Kidney glomerular epithelial cell (primary cell): Measurements from ENCODE around the gene PDHX.
"Not testable (repeated sequence)": the region's sequence is repeated elsewhere in the genome, so short reads cannot be mapped to it uniquely, and the experiment has no call there.

ENCODE experiments used
- DNase-seq: peaks from one replicate; lab custom pipeline; 2025; lab: John Stamatoyannopoulos, UW

Gene PDHX

DNA sequence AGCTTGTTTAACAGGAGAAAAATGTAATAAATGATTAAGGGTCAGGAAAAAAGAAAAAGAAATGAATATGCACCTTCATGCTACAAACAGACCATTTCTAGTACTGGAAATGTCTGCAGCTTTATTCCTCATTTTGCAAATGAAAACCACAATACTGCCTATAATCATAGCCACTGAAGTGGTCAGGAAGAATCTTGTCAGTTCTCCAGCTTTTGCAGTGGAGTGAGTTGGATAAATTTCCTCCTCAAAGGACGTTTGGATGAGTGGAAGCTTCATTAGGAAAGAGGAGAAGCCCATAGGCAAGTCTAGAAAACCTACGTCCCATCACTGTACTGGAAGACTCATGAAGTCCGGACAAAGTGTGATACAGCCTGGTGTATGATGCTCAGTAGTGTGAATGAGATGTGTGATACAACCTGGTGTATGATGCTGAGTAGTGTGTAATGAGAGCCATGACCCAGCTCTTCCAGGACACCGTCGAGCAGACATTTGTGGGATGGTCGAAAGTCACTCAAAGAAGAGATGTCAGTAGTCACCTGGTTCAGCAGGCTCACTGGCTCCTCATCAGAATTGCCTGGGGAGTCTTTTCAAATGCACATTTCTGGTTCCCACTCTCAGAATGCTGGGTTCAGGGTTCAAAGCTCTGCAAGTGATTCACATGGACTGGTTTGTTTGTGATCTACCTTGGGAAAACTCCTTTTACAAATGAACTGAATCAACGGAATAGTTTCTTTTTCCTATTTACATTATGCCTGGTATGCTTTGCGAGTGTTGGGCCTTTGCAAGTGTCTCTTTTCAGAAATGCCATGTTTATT lies 101.3 kb downstream of the PDHX start:
- DNase-seq: no peak

- DNase-seq: no peak
Measured at GRCh38 chr11:35021589-35021988, 105.2 kb downstream of the PDHX start.

DNA sequence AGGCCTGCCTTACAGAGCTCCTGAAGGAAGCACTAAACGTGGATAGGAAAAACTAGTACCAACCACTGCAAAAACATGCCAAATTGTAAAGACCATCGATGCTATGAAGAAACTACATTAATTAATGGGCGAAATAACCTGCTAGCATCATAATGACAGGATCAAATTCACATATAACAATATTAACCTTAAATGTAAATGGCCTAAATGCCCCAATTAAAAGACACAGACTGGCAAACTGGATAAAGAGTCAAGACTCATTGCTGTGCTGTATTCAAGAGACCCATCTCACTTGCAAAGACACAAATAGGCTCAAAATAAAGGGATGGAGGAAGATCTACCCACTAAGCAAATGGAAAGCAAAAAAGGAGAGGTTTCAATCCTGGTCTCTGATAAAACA lies 107.5 kb downstream of the PDHX start:
- DNase-seq: not testable (repeated sequence)

GRCh38 chr11:35028007-35028406 lies 111.6 kb downstream of the PDHX start:
- DNase-seq: not testable (repeated sequence)

DNA sequence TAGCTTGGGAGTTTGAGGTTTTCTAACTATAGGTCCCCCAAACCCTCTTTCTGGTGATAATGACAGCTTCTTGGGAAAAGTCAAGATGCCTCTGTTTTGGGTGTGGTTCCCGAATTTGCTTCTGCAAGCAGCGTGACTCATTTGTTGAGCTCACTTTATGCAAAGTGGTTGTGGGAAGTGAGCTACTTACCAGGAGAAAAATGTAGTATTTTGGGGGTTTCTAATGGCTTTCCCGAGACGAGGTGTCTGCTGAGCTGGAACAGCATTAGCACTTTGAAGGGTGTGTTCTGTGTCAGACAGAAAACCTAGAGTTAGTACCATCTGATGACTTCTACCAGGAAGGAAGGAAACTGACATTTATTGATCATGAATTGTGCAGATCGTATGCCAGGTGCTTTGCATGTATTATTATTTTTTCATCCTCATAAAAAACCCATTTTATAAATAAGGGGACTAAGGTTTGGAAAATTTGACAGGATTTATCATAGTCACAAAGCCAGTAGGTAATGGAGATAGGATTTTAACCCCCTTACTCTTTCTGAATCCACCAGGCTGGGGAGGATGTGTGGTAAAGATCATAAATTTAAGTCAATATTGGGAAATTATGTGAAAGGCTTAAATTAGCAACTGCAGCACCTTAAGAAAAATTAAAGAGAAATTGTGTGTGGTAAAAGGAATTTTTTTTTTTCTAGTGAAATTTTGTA lies 113.7 kb downstream of the PDHX start:
- DNase-seq: no peak

- peak; percentile 69 for DNase-seq
Measured at GRCh38 chr11:35030716-35031213, 114.3 kb downstream of the PDHX start.

GRCh38 chr11:35031346-35031745 lies 114.9 kb downstream of the PDHX start:
- DNase-seq: no peak

GRCh38 chr11:35031867-35032266 lies 115.4 kb downstream of the PDHX start:
- DNase-seq: peak; percentile 7

- DNase-seq: no peak
Measured at GRCh38 chr11:35033011-35033410, 116.6 kb downstream of the PDHX start.

- DNase-seq: no peak
Measured at GRCh38 chr11:35034401-35034800, 118.0 kb downstream of the PDHX start.

DNA sequence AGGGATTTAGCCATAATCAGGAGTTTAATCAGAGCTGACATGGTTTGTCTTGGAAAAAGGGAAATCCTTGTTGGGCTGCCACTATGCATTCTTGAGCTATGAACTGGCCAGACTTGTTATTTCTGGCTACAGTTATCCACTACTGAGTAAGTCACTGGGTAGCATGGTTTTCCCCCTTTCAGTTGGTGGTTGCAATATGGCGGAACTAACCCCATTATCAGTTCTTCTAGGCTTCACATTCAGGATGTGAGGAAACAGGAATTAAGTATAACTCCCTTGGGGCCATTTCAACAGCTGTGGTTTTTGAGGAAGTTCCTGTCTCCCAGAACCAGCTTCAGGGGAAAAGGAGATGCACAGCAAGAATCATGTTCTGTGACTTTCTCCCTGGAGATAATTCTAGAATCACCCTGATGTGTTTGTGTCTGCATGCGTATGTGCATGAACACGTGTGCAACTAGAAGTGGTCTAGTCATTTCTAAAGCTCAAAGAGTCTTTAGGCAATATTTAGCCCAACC lies 119.5 kb downstream of the PDHX start:
- peak; percentile 65 for DNase-seq

DNA sequence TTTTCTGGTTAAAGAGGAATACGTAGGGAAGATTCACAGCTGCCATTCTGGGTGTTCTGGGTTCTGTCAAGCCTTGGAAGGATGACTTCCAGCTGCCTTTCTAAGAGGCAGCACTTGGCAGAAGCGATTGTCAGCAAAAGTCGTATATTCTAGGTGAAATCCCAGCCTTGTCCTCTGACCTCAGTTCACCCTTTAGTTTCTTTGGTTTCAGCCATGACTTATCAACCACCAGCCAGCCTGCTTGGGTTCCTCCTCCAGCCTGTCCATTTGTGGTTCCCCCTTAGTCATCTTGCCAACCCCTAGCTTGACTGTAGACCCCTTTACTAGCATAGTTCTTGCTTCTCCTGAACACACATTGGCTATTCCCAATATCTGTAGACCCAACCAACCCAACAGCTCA lies 120.2 kb downstream of the PDHX start:
- no peak for DNase-seq

GRCh38 chr11:35038211-35038928 lies 122.0 kb downstream of the PDHX start:
- no peak for DNase-seq

DNA sequence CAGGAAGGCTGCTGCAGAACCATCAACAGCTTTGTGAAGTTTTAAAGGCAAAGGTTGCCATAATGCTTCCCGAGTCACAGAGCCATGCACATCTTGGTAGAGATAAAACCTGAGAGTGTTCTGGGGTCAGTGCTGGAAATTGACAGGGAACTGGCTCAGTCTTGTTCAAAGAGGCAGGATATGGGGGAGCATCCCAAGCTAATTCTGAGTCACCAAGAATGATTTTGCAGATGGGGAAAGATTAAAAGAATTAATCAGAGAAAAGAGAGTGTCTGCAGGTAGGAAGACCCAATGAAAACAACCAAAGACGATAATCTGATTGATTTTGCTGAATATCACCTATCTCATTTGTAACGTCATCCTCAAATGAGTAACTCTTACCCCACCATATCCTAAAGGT lies 122.7 kb downstream of the PDHX start:
- no peak for DNase-seq

- DNase-seq: peak; percentile 20
Measured at GRCh38 chr11:35040221-35040942, 124.0 kb downstream of the PDHX start.

DNA sequence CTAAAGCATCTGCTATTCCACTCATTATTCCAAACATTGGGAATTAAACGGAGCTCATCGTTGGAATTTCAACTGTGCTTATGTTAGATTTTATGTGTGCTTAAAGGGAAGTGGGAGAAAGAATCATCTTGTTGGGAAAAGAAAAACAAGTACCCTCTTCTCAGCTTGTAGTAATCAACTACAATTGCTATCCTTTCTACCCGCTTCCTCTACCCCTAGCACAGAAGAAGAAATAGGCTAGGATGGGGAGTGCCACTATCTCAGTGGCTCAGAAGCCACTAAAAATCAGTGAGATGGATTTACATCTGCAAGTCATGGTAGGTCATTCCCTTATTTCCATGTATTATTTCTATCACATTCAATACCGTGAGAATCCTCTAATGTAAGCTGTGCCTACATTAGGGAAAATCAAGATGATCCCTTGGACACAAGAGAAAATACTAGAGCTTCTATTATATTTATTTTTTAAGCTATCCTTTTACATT lies 124.7 kb downstream of the PDHX start:
- DNase-seq: no peak

- DNase-seq: no peak
Measured at GRCh38 chr11:35042224-35042623, 125.8 kb downstream of the PDHX start.

- no peak for DNase-seq
Measured at GRCh38 chr11:35042913-35043312, 126.5 kb downstream of the PDHX start.

DNA sequence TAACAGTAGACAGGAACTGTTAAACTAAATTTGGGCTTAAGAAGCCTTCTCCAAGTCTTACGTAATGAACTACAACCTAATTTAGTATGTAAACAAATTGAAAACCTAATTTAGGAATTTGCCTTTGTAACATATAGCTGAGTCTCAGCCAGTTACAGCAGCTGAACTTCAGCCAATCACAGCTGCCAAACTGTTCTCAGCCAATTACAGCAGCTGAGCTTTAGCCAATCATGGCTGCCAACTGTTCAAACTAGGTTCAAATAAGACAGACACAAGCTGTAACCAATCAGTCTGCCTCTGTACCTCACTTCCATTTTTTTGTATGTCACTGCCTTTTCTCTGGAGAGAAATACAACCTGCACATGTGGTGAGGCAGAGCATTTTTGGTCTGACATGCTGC lies 127.5 kb downstream of the PDHX start:
- DNase-seq: no peak

- no peak for DNase-seq
Measured at GRCh38 chr11:35045236-35045820, 128.9 kb downstream of the PDHX start.
